A549 (cell line): Measurements from ENCODE around the gene TUBGCP2. TPM values are rescaled to one million over a fixed set of nuclear protein-coding genes. Genes with fewer than 3 reads are reported as not detected.

Experiments
- ATAC-seq, 2 experiments: fragments of 200-7000 bp in 1 of 2; fragments of >200 bp in 1 of 2; cut with Nextera tagmentation in 1 of 2; cut with Tn5 transposase in 1 of 2; 3 replicates each; pipeline versions ENCODE4 v1.8.0 to v1.9.1; 2018 to 2020; ENCODE audit warnings: mild to moderate bottlenecking in 1 of 2, moderate library complexity in 1 of 2
- CTCF ChIA-PET: fragments of 300-600 bp; sonication (Branson Sonifier 250); formaldehyde crosslinking; extraction: SDS; loops from one replicate; lab custom pipeline; 2021; ENCODE audit warnings: antibody characterized with exemption, inconsistent platforms; lab: Yijun Ruan, JAX
- POLR2A ChIA-PET: fragments of 350-600 bp; formaldehyde crosslinking; extraction: SDS; loops from one replicate; lab custom pipeline; 2021; ENCODE audit warnings: antibody characterized with exemption, inconsistent platforms; lab: Yijun Ruan, JAX
- DNase-seq, 2 experiments: peaks; one replicate each; pipeline versions ENCODE4 v3.0.0 to v3.0.0-alpha.2; 2011 to 2016; ENCODE audit warnings: low read depth in 1 of 2, low spot score in 1 of 2
- FAIRE-seq: peaks from 2 replicates; lab custom pipeline; 2011; peaks lifted over from hg19 to GRCh38; lab: Jason Lieb, UNC
- H3K27ac ChIP-seq, 2 experiments: fragments of >200 bp; sonication (Bioruptor Twin); formaldehyde crosslinking; 3 replicates each; pipeline ENCODE4 v1.5.1; 2016 to 2017
- H3K4me1 ChIP-seq: fragments of >200 bp; sonication (Bioruptor Twin); formaldehyde crosslinking; 3 replicates; pipeline ENCODE4 v1.6.1; 2016
- H3K4me2 ChIP-seq: fragments of >200 bp; sonication (Bioruptor Twin); formaldehyde crosslinking; 3 replicates; pipeline ENCODE4 v1.6.1; 2016
- H3K4me3 ChIP-seq: fragments of >200 bp; sonication (Bioruptor Twin); formaldehyde crosslinking; 3 replicates; pipeline ENCODE4 v1.5.1; 2016
- H3K9me3 ChIP-seq: fragments of >200 bp; sonication (Bioruptor Twin); formaldehyde crosslinking; 3 replicates; pipeline ENCODE4 v1.6.1; 2016
- BHLHE40 ChIP-seq: IDR thresholded peaks from 2 replicates; pipeline ENCODE4 v1.6.1; 2012; ENCODE audit warnings: low read depth, low read length, inconsistent platforms
- CBX2 ChIP-seq: fragments of 200-600 bp; sonication (generic); IDR thresholded peaks from 2 replicates; pipeline ENCODE4 v1.6.1; 2016; ENCODE audit warnings: low read depth, mild to moderate bottlenecking, borderline replicate concordance
- CBX8 ChIP-seq: fragments of 200-600 bp; sonication (generic); IDR thresholded peaks from 2 replicates; pipeline ENCODE4 v1.6.1; 2016
- CHD2 ChIP-seq: fragments of 150-350 bp; IDR thresholded peaks from 2 replicates; pipeline ENCODE4 v1.6.1; 2014; ENCODE audit warnings: low read length; ENCODE audit not compliant: partially characterized antibody
- FOSL2 ChIP-seq, 2 experiments: fragments of 450-650 bp in 1 of 2; fragments of >200 bp in 1 of 2; sonication (Bioruptor Twin) in 1 of 2; formaldehyde crosslinking; IDR thresholded peaks; 2 replicates each; pipeline versions ENCODE4 v1.5.0 to v1.6.1; 2016 to 2020; ENCODE audit warnings: mild to moderate bottlenecking in 1 of 2, moderate library complexity in 1 of 2
- HDAC2 ChIP-seq: fragments of 200-600 bp; sonication (generic); IDR thresholded peaks from 2 replicates; pipeline ENCODE4 v1.6.1; 2016
- HOXA7 ChIP-seq: fragments of 250-450 bp; sonication (Bioruptor Pico); IDR thresholded peaks from 2 replicates; pipeline ENCODE4 v1.5.0; 2020; ENCODE audit warnings: mild to moderate bottlenecking, moderate library complexity
- JUN ChIP-seq, 2 experiments: fragments of >200 bp; sonication (Bioruptor Twin); formaldehyde crosslinking; IDR thresholded peaks; 2 replicates in 1 of 2; 3 replicates in 1 of 2; pipeline ENCODE4 v1.6.1; 2016 to 2017
- MYC ChIP-seq: IDR thresholded peaks from 2 replicates; pipeline ENCODE4 v1.6.1; 2012; ENCODE audit warnings: mild to moderate bottlenecking, inconsistent platforms, low read length, improper control_type of control experiment, borderline replicate concordance
- NFE2L2 ChIP-seq: fragments of 150-350 bp; conservative IDR thresholded peaks from 2 replicates; pipeline ENCODE4 v1.6.1; 2014; ENCODE audit warnings: low read length
- NPAS2 ChIP-seq: fragments of 250-450 bp; sonication (Bioruptor Pico); IDR thresholded peaks from 2 replicates; pipeline ENCODE4 v1.8.0; 2022; ENCODE audit warnings: mild to moderate bottlenecking, moderate library complexity, borderline replicate concordance
- PHF8 ChIP-seq: fragments of 200-600 bp; sonication (generic); IDR thresholded peaks from 2 replicates; pipeline ENCODE4 v1.6.1; 2016; ENCODE audit warnings: low read depth, mild to moderate bottlenecking, antibody characterized with exemption, moderate library complexity, borderline replicate concordance
- POLR2A ChIP-seq: IDR thresholded peaks from 2 replicates; pipeline ENCODE4 v1.6.1; 2012; ENCODE audit warnings: mild to moderate bottlenecking, low read length
- POLR2AphosphoS2 ChIP-seq: conservative IDR thresholded peaks from 2 replicates; pipeline ENCODE4 v1.6.1; 2012; ENCODE audit warnings: low read length, improper control_type of control experiment, inconsistent platforms
- RAD21 ChIP-seq, 2 experiments: fragments of >200 bp in 1 of 2; sonication (Bioruptor Twin) in 1 of 2; formaldehyde crosslinking in 1 of 2; IDR thresholded peaks in 1 of 2; conservative IDR thresholded peaks in 1 of 2; 2 replicates in 1 of 2; 3 replicates in 1 of 2; pipeline ENCODE4 v1.6.1; 2012 to 2018; ENCODE audit warnings: inconsistent platforms in 1 of 2
- REST ChIP-seq: fragments of 200-600 bp; sonication (generic); IDR thresholded peaks from 2 replicates; pipeline ENCODE4 v1.6.1; 2016; ENCODE audit warnings: antibody characterized with exemption, mild to moderate bottlenecking, moderate library complexity
- SMC3 ChIP-seq: fragments of >200 bp; sonication (Bioruptor Twin); formaldehyde crosslinking; IDR thresholded peaks from 3 replicates; pipeline ENCODE4 v1.6.1; 2018; ENCODE audit warnings: inconsistent platforms
- WGBS: methylation state at CpG from one replicate; pipeline ENCODE4 v1.1.6; 2017; ENCODE audit errors: missing lambda C conversion rate; 5-methylcytosine and 5-hydroxymethylcytosine counted together
- polyA plus RNA-seq, 4 experiments: library from polyadenylated mRNA; depleted of rRNA in 3 of 4; stranded (reverse); fragments of >200 nt; fragmentation: RNase III in 1 of 4; extraction: RNeasy Plus Mini Kit Qiagen cat#74134 plus additional on column Dnase treatment in 1 of 4; gene quantifications; 2 replicates in 3 of 4; 3 replicates in 1 of 4; pipeline ENCODE4 v1.2.3, GENCODE V29; 2011 to 2017
- TF ChIP-seq, protein P1 (sequence below): IDR thresholded peaks from 2 replicates; pipeline ENCODE4 v1.6.1; 2012
- TF ChIP-seq, protein P2 (sequence below): fragments of 250-450 bp; sonication (Bioruptor Pico); IDR thresholded peaks from 2 replicates; pipeline ENCODE4 v1.5.0; 2021; ENCODE audit warnings: mild to moderate bottlenecking, moderate library complexity, borderline replicate concordance

TUBGCP2 gene
- polyA plus RNA-seq, 2 of the 4 experiments (the other 2 are of a cell fraction) = 33.6 to 44.5 TPM

GRCh38 chr10:133238466-133238804, 70.2 kb downstream of the TUBGCP2 start:
- WGBS = 65% methylated on average over 9 of the region's 15 CpGs
- H3K4me1 ChIP-seq = peaks cover 19% of the 10 kb centered on the region
- no peak for TF ChIP-seq NPAS2
- no peak for TF ChIP-seq SMC3
- TF ChIP-seq NFE2L2 = no peak
- TF ChIP-seq POLR2A = no peak
- no peak for TF ChIP-seq BHLHE40
- TF ChIP-seq HDAC2 = no peak
- no peak for TF ChIP-seq JUN (IDR thresholded peaks at IDR 0.05)
- TF ChIP-seq FOSL2 (IDR thresholded peaks at IDR 0.05) = no peak
- no peak for TF ChIP-seq FOSL2 (CRISPR knock-in tag; IDR thresholded peaks at IDR 0.05)
- no peak for TF ChIP-seq CBX2
- TF ChIP-seq, protein P1, sequence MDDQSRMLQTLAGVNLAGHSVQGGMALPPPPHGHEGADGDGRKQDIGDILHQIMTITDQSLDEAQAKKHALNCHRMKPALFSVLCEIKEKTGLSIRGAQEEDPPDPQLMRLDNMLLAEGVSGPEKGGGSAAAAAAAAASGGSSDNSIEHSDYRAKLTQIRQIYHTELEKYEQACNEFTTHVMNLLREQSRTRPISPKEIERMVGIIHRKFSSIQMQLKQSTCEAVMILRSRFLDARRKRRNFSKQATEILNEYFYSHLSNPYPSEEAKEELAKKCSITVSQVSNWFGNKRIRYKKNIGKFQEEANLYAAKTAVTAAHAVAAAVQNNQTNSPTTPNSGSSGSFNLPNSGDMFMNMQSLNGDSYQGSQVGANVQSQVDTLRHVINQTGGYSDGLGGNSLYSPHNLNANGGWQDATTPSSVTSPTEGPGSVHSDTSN = no peak
- no peak for TF ChIP-seq POLR2AphosphoS2
- TF ChIP-seq REST = no peak
- TF ChIP-seq RAD21 (conservative IDR thresholded peaks at IDR 0.05 in 1 of 2, IDR thresholded peaks at IDR 0.05 in 1 of 2) = no peak
- TF ChIP-seq, all 56 proteins: peak for 0
- ATAC-seq (no peak), FAIRE-seq (no peak), DNase-seq (no peak)
- Histone ChIP-seq H3K27ac (no peak overlapping the region), H3K4me3 (no peak overlapping the region), H3K4me2 (no peak overlapping the region), H3K9me3 (no peaks in the 10 kb centered on the region)
- ChIA-PET POLR2A (no interaction called here), CTCF (interaction anchor here (1.6 kb wide), 1 partner anchor 19 kb away, joined by 6 read pairs; no protein-coding TSS in a partner anchor)

GRCh38 chr10:133237588-133238465, 70.8 kb downstream of the TUBGCP2 start, which contains the start of gene VENTX:
Gene VENTX, plus strand, starts transcription at chr10:133237855. Its CDS starts 60 bp downstream, at chr10:133237915.
- WGBS = 38% methylated on average over 32 of the region's 60 CpGs
- POLR2A ChIA-PET = no interaction called here
- Histone ChIP-seq H3K9me3 (no peaks in the 10 kb centered on the region), H3K27ac (no peak within 1 kb of the TSS), H3K4me3 (peak within 1 kb of the TSS; percentile 28; the same call in 2 of the 3 replicates), H3K4me2 (peak within 1 kb of the TSS; percentile 75), H3K4me1 (peaks cover 19% of the 10 kb centered on the region)
- TF ChIP-seq HOXA7 = no peak
- no peak for TF ChIP-seq PHF8
- no peak for TF ChIP-seq CBX8
- no peak for TF ChIP-seq BHLHE40
- no peak for TF ChIP-seq MYC
- no peak for TF ChIP-seq CHD2
- TF ChIP-seq HDAC2 = no peak
- TF ChIP-seq, protein P2, sequence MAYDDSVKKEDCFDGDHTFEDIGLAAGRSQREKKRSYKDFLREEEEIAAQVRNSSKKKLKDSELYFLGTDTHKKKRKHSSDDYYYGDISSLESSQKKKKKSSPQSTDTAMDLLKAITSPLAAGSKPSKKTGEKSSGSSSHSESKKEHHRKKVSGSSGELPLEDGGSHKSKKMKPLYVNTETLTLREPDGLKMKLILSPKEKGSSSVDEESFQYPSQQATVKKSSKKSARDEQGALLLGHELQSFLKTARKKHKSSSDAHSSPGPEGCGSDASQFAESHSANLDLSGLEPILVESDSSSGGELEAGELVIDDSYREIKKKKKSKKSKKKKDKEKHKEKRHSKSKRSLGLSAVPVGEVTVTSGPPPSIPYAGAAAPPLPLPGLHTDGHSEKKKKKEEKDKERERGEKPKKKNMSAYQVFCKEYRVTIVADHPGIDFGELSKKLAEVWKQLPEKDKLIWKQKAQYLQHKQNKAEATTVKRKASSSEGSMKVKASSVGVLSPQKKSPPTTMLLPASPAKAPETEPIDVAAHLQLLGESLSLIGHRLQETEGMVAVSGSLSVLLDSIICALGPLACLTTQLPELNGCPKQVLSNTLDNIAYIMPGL = no peak
- peak in 1 of 2 experiments; percentile 7; a peak in 3 of 6 replicates for ATAC-seq
- no peak for DNase-seq
- CTCF ChIA-PET = no interaction called here
- FAIRE-seq = no peak
